Mesodermal cell (in vitro differentiated cells): ENCODE measurements around the gene PVALEF.

Experiments used
- H3K27ac ChIP-seq: 2 replicates; pipeline ENCODE4 v1.7.0; 2013; ENCODE audit warnings: mild to moderate bottlenecking, low read depth, low read length, moderate library complexity; ENCODE audit not compliant: severe bottlenecking
- H3K36me3 ChIP-seq: 2 replicates; pipeline ENCODE4 v1.7.1; 2013; ENCODE audit warnings: mild to moderate bottlenecking, low read length, moderate library complexity; ENCODE audit not compliant: control insufficient read depth, insufficient read depth
- H3K4me1 ChIP-seq: one replicate; pipeline ENCODE4 v1.7.1; 2013; ENCODE audit warnings: mild to moderate bottlenecking, low read length; ENCODE audit not compliant: insufficient read depth, control insufficient read depth, poor library complexity, severe bottlenecking
- H3K4me3 ChIP-seq: 2 replicates; pipeline ENCODE4 v1.7.0; 2013; ENCODE audit warnings: low read length, control low read depth, mild to moderate bottlenecking; ENCODE audit not compliant: insufficient read depth, poor library complexity, severe bottlenecking; ENCODE audit errors: extremely low read depth
- H3K9me3 ChIP-seq: 2 replicates; pipeline ENCODE4 v1.7.1; 2013; ENCODE audit warnings: mild to moderate bottlenecking, low read length, moderate library complexity; ENCODE audit not compliant: control insufficient read depth
- WGBS, 2 experiments: methylation state at CpG; one replicate each; pipeline ENCODE4 v1.1.5; 2013; ENCODE audit warnings: missing lambda C conversion rate in 2 of 2; ENCODE audit not compliant: insufficient coverage in 2 of 2; 5-methylcytosine and 5-hydroxymethylcytosine counted together

Gene PVALEF

DNA sequence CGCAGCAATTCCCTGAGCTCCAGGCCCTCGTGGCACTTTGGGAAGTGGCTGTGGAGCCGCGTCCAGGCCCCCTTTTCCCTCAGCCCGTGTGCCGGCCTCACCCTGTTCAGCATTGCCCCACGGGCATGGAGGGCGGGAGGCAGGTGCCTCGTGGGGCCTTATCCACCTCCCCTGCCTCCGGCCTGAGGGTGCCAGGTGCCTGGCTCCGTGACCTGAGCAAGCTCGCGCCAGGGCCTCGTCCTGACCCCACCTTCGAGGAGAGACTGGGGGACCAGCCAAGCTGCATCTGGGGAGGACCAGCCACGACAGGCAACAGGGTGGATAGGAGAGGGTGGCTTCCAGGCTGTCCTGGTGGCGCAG, 27.7 kb downstream of the PVALEF start:
- H3K36me3 ChIP-seq, result peaks cover 10% of the 10 kb centered on the region
- H3K4me1 ChIP-seq, result peaks cover 5% of the 10 kb centered on the region
- H3K9me3 ChIP-seq, result no peaks in the 10 kb centered on the region
- WGBS, 2 experiments, result 90 to 95% methylated on average over 12 to 17 of the region's 17 CpGs
- H3K4me3 ChIP-seq, result no peak overlapping the region
- H3K27ac ChIP-seq, result no peak overlapping the region

- no peaks in the 10 kb centered on the region for H3K9me3 ChIP-seq
- no peak overlapping the region for H3K4me3 ChIP-seq
- H3K27ac ChIP-seq, result no peak overlapping the region
- peaks cover 5% of the 10 kb centered on the region for H3K4me1 ChIP-seq
- 94% methylated on average over 37 to 38 of the region's 38 CpGs for WGBS, 2 experiments
- H3K36me3 ChIP-seq, result peaks cover 10% of the 10 kb centered on the region
These were observed 28.3 kb downstream of the PVALEF start for GRCh38 chr17:81193470-81194224.

- H3K27ac ChIP-seq, result no peak overlapping the region
- no peak overlapping the region for H3K4me3 ChIP-seq
- WGBS, 2 experiments, result 95 to 96% methylated on average over 20 to 21 of the region's 21 CpGs
- H3K4me1 ChIP-seq, result peaks cover 5% of the 10 kb centered on the region
- no peaks in the 10 kb centered on the region for H3K9me3 ChIP-seq
- peaks cover 14% of the 10 kb centered on the region for H3K36me3 ChIP-seq
These were observed 29.0 kb downstream of the PVALEF start for GRCh38 chr17:81194225-81194760.

- Histone ChIP-seq H3K4me1 (peaks cover 5% of the 10 kb centered on the region), H3K4me3 (no peak overlapping the region), H3K9me3 (no peaks in the 10 kb centered on the region), H3K27ac (no peak overlapping the region), H3K36me3 (peaks cover 15% of the 10 kb centered on the region)
- 95 to 96% methylated on average over 35 to 37 of the region's 37 CpGs for WGBS, 2 experiments
These were observed 29.9 kb downstream of the PVALEF start for GRCh38 chr17:81194941-81195901.

DNA sequence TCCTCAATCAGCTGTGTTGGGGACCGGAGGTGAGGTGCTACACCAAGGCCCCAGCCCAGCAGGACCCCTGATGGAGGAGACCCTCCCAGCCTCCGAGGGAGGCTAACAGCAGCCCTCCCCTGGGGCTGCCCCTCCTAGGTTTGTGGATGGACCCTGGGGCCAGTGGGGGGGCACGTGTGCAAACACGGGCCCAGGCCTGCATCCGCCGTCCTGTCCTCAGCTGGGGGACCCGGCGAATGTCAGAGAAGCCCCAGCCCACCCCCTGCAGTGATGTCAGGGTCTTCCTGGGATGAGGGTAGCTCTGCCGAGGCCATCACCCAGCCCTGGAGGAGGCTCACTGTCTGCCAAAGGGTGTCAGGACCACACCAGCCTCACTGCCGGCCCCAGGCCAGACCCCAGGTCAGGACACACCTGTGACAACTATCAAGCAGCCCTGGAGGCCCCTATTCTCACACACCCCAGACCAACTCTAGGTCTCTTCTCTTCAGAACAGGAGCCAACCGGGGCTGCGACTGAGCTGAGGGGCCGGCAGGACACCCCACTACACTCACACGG, 30.7 kb downstream of the PVALEF start:
- Histone ChIP-seq H3K9me3 (no peaks in the 10 kb centered on the region), H3K27ac (no peak overlapping the region), H3K4me3 (no peak overlapping the region), H3K4me1 (peaks cover 6% of the 10 kb centered on the region), H3K36me3 (peaks cover 20% of the 10 kb centered on the region)
- WGBS, 2 experiments, result 89 to 93% methylated on average over 12 of the region's 14 CpGs

DNA sequence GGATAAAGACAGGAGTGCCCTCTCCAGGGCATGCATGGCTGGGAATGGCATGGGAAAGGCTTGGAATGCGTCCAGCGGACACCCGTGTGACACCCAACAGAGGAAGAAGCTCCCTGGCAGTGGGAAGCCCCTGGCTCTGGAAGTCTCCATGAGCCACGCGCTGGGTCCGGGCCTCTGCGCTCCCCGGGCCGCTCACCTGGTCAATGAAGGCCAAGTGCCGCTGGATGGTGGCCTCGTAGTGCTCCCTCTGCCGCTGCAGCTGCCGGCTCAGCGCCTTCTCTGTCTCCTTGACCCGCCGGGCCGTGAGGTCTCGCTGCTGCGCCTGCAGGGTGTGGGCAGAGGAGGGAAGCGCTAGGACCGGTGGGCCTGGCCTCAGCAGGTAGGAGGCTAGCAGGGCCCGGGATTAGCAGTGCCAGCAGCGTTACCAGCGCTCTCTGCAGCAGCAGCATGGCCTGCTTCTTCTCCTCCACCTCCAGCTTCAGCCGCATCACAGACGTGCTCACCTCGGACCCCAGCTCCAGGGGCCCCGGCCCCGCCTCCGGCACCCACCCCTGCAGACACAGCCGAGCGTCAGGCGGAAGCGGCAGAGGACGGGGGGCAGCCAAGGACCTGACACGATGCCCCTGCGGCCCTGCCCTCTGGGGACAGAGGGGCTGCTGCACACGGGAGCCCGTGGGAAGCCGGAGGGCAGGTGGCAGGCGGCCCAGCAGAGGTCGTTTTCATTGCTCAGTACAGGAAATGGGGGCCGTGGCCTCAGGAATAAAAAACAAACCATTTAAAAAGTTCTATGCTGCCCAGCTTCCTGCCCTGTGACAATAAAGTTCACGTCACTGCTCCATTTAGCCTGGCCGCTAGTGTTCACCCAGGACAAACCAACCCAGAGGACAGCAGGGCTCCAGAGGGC, 31.4 kb downstream of the PVALEF start:
- no peak overlapping the region for H3K27ac ChIP-seq
- H3K36me3 ChIP-seq, result peaks cover 20% of the 10 kb centered on the region
- peaks cover 7% of the 10 kb centered on the region for H3K4me1 ChIP-seq
- no peaks in the 10 kb centered on the region for H3K9me3 ChIP-seq
- H3K4me3 ChIP-seq, result no peak overlapping the region
- 95 to 96% methylated on average over 27 to 44 of the region's 45 CpGs for WGBS, 2 experiments

DNA sequence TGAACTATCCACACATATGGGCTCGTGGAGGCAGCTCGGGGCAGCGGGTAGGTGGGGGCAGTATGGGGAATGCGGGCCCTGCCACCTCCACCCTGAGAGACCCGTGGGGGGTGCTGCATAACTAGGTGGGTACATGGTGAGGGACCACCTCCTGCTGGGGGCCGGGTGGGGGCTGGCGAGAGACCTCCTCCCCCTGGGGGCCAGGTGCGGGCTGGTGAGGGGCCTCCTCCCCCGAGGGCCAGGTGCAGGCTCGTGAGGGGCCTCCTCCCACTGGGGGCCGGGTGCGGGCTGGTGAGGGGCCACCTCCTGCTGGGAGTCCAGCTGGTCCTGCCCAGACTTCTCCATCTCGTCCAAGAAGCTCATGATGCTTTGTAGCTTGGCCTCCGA, 32.1 kb downstream of the PVALEF start:
- Histone ChIP-seq H3K4me3 (no peak overlapping the region), H3K36me3 (peaks cover 24% of the 10 kb centered on the region), H3K27ac (no peak overlapping the region), H3K4me1 (peaks cover 7% of the 10 kb centered on the region), H3K9me3 (no peaks in the 10 kb centered on the region)
- WGBS, 2 experiments, result 87 to 93% methylated on average over 5 to 14 of the region's 14 CpGs

DNA sequence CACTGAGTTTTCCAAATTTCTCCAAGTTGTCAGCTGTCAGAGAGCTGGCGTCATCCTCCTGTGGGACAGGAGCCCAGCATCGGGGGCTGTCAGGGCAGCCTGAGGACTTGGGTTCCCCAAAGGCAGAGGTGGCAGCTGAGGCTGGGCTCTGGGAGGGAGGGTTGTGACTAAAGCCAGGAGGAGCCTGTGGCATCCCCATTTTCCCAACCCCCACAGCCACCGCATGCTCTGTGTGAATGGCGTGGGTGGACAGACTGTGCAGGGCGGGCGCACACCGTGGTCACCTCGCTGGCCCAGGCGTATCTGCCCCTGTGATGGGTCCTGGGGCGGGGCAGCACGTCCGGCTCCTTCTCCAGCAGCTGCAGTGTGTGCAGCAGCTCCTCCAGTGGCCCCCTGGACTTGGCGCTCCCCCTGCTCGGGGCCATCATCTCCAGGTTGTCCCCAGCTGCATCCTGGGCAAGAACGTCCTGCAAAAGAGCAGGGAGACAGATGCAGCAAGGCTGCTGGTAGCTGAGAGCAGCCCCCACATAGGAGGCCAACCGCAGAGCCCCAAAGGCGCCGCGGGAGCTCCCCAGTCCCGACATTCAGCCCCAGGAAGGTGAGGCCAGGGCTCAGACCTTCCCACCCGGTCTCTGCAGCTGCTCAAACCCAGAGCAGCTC, 32.7 kb downstream of the PVALEF start:
- no peak overlapping the region for H3K4me3 ChIP-seq
- peaks cover 7% of the 10 kb centered on the region for H3K4me1 ChIP-seq
- H3K36me3 ChIP-seq, result peaks cover 25% of the 10 kb centered on the region
- H3K9me3 ChIP-seq, result no peaks in the 10 kb centered on the region
- WGBS, 2 experiments, result 95 to 98% methylated on average over 21 of the region's 21 CpGs
- no peak overlapping the region for H3K27ac ChIP-seq

DNA sequence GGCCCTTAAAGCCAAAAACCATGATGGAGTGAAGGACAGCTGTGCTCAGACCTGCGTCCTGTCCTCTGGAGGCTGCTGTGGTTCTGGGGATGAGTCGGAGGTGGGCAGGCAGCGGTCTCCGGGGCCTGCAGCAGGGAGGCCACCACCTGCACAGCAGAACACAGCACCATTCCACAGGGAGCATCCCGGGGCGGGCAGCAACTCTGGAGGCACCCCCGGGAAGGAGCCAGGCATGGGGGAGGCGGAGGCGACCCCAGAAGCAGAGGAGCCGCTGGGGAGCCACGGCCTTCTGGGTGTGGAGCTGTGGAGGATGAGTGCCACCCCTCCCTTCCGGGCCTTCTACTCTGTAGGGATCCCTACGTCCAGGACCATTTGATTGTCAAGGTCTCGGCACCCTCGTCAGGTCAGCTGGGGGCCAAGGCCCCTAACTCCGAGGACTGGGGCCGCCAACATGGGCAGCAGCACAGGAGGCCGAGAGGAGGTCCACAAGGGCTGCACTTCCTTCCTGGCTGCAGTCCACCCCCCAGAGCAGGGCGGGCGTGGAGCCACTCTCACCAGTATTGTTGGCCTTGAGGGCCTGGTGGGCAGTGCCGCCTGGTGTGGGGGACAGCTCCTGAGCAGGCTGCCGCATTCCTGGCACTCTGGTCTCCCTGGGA, 33.6 kb downstream of the PVALEF start:
- H3K9me3 ChIP-seq, result no peaks in the 10 kb centered on the region
- 91 to 95% methylated on average over 15 to 21 of the region's 22 CpGs for WGBS, 2 experiments
- no peak overlapping the region for H3K4me3 ChIP-seq
- H3K4me1 ChIP-seq, result peaks cover 4% of the 10 kb centered on the region
- H3K27ac ChIP-seq, result no peak overlapping the region
- peaks cover 22% of the 10 kb centered on the region for H3K36me3 ChIP-seq
